ENCODE results near the gene MAPKAPK5.
"Not testable (repeated sequence)": the region's sequence is repeated elsewhere in the genome, so short reads cannot be mapped to it uniquely, and the experiment has no call there.

DNA sequence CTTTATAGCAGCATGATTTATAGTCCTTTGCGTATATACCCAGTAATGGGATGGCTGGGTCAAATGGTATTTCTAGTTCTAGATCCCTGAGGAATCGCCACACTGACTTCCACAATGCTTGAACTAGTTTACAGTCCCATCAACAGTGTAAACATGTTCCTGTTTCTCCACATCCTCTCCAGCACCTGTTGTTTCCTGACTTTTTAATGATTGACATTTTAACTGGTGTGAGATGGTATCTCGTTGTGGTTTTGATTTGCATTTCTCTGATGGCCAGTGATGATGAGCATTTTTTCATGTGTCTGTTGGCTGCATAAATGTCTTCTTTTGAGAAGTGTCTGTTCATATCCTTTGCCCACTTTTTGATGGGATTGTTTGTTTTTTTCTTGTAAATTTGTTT is 12.4 kb upstream of the MAPKAPK5 start:
- TF ChIP-seq, protein P1, sequence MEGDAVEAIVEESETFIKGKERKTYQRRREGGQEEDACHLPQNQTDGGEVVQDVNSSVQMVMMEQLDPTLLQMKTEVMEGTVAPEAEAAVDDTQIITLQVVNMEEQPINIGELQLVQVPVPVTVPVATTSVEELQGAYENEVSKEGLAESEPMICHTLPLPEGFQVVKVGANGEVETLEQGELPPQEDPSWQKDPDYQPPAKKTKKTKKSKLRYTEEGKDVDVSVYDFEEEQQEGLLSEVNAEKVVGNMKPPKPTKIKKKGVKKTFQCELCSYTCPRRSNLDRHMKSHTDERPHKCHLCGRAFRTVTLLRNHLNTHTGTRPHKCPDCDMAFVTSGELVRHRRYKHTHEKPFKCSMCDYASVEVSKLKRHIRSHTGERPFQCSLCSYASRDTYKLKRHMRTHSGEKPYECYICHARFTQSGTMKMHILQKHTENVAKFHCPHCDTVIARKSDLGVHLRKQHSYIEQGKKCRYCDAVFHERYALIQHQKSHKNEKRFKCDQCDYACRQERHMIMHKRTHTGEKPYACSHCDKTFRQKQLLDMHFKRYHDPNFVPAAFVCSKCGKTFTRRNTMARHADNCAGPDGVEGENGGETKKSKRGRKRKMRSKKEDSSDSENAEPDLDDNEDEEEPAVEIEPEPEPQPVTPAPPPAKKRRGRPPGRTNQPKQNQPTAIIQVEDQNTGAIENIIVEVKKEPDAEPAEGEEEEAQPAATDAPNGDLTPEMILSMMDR (IDR thresholded peaks at IDR 0.05; ENCODE audit: low read depth, low read length, poor library complexity, severe bottlenecking): not testable (repeated sequence)
- TF ChIP-seq EZH2phosphoT487 (IDR thresholded peaks at IDR 0.05; ENCODE audit: borderline replicate concordance, low read length): not testable (repeated sequence)
